ENCODE data around the gene ZNF653.

The ZNF653 gene

DNA sequence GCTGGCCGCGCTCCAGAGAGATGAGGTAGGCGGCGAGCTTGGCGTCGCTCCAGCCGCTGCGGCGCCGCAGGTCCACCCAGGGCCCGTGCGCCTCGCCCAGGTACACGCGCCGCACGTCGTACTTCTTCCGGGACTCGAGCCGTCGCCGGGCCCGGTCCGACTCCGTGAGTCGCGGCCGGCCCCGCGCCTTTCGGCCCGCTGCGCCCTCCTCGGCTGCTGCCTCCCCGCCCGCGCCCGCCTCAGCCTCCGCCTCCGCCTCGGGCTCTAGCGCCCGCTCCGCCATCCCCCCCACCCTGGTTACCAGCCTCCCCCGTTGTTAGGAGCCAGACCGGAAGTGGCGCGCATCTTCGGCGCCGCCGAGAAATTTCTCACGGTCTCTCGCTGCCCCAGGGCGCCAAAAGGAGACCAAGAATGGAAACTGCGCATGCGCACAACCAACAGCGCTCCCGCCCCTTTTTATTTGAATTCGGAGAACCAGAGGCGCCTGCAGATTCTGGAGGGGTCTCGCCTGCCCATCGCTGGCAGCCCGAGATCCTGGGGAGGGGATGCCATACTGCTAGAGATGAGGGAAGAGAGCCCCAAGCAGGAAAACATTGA lies at the start of gene ZNF653:
Gene ZNF653 (minus strand): TSS at position 336 of the 597 bp plus-strand sequence. CDS start 53 bp downstream, at position 283.
- no peak for TF ChIP-seq CTCF (IDR thresholded peaks at IDR 0.05; ENCODE audit: low read depth, low read length)
- H3K4me3 ChIP-seq (ENCODE audit: low read depth, low read length): peak within 1 kb of the TSS; percentile 53
- in situ Hi-C loops (cut with HindIII; ENCODE audit: low sequenced_read_pairs): no loop called here
- DNase-seq (ENCODE audit: low read depth, low spot score): peak; percentile 95

DNA sequence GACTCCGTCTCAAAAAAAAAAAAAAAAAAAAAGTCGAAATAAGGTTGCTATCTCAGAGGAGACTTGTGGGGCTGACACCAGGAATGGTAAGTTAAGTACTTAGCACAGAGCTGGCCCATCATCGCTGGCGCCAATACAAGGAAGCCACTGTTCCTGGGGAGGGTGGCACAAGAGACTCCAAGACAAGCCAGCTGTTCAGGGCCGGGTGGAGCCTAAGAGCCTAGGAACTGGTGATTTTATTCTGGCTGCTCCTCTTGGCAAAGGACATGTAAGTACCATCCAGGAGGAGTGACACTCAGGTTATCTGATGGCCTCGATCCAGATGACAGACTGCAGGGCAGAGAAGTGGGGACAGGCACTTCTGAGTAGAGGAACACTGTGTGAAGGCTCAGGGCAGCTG lies 49.6 kb upstream of the ZNF653 start:
- TF ChIP-seq CTCF (IDR thresholded peaks at IDR 0.05; ENCODE audit: low read depth, low read length): no peak
- no peak overlapping the region for H3K4me3 ChIP-seq (ENCODE audit: low read depth, low read length)
- in situ Hi-C loops (cut with HindIII; ENCODE audit: low sequenced_read_pairs): no loop called here
- no peak for DNase-seq (ENCODE audit: low read depth, low spot score)

DNA sequence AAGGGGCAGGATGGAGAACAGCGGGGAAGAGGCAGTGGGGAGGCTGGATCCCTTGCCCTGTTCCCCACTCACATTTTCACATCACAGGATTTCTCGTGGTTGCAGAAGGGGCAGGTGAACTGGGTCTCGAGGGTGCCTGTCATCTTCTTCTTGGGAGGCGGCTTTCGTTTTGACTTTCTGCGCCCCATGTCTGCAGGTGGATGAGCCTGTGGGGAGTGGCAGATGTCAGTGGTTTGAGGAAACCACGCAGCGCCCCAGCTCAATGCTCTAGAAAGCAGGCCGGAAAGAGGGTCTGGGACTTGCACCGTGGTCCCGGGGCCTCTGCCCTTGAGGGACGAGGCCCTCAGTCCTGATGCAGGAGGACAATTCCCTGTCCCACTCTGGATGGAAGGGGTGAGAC lies 48.5 kb upstream of the ZNF653 start:
- TF ChIP-seq CTCF (IDR thresholded peaks at IDR 0.05; ENCODE audit: low read depth, low read length): no peak
- DNase-seq (ENCODE audit: low read depth, low spot score): no peak
- in situ Hi-C loops (cut with HindIII; ENCODE audit: low sequenced_read_pairs): no loop called here
- no peak overlapping the region for H3K4me3 ChIP-seq (ENCODE audit: low read depth, low read length)

DNA sequence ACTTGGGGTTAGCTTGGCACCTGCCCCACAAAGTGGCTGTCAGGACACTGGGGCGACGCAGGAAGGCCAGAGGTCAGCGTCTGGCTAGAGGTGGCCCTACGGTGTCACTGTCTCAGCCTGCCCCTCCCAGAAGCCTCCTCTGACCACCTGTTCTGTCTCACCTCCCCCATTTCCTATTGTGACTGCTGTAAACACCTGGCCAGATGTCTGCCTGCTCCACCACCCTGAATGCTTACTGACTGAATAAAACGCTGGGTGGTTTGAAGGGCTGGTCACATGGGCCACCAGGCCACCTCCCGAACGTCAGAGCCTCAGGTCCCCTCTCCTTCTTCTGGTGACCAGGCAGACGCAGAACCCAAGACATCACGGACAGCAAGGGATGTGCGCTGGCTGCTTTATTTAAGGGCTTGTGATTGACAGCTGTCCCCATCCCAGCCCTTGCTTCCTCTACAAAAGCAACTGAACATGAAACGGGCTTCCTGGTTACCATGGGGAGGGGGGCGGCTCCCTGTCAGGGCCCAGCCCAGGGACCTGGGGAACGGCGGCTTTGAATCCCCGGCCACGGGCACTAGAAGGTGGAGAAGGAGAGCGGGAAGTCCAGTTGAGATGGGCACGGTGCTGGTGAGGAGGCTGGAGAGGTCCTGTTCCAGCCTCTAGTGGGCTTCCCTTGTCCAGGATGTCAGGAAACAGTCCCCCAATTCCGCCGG lies 47.2 kb upstream of the ZNF653 start:
- in situ Hi-C loops (cut with HindIII; ENCODE audit: low sequenced_read_pairs): no loop called here
- no peak for DNase-seq (ENCODE audit: low read depth, low spot score)
- H3K4me3 ChIP-seq (ENCODE audit: low read depth, low read length): no peak overlapping the region
- TF ChIP-seq CTCF (IDR thresholded peaks at IDR 0.05; ENCODE audit: low read depth, low read length): no peak

GRCh38 chr19:11551603-11552235 lies 46.1 kb upstream of the ZNF653 start:
- DNase-seq (ENCODE audit: low read depth, low spot score): no peak
- H3K4me3 ChIP-seq (ENCODE audit: low read depth, low read length): no peak overlapping the region
- in situ Hi-C loops (cut with HindIII; ENCODE audit: low sequenced_read_pairs): no loop called here
- TF ChIP-seq CTCF (IDR thresholded peaks at IDR 0.05; ENCODE audit: low read depth, low read length): peak; percentile 61

DNA sequence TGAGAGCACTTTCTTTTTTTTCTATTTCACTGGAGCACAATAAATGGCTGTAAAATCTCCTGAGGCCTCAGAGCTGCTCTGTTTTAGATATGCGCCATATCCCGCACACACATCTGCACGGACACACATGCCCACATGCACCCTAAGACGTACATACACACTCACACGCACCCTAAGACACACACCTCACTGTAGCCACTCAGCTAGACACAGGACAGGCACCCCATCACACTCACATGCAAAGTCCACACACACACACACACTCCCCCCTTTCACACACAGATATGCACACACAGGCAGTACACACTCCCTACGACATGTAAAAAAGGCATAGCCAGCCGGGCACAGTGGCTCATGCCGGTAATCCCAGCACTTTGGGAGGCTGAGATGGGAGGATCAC lies 44.6 kb upstream of the ZNF653 start:
- DNase-seq (ENCODE audit: low read depth, low spot score): no peak
- in situ Hi-C loops (cut with HindIII; ENCODE audit: low sequenced_read_pairs): no loop called here
- H3K4me3 ChIP-seq (ENCODE audit: low read depth, low read length): no peak overlapping the region
- no peak for TF ChIP-seq CTCF (IDR thresholded peaks at IDR 0.05; ENCODE audit: low read depth, low read length)
